ENCODE results near the gene OR2A7.
"Not testable (repeated sequence)": the region's sequence is repeated elsewhere in the genome, so short reads cannot be mapped to it uniquely, and the experiment has no call there.

DNA sequence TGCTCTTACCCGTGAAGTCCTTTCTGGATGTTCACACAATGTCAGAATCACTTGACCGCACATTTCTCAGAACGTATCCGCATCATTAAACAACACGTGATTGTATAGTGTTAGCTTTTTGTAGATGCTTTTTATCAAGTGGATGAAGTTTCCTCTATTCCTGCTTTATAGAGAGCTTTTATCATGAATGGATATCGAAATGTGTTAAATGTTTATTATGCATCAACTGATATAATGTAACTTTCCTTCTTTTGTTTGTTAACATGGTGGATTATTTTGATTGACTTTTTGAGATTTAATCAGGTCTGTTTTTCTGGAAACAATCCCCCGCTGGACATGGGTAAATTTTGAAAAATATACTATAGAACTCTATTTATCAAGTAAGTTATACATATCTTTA lies at the start of gene OR2A7:
- TF ChIP-seq CTCF, POLR2AphosphoS5 (IDR thresholded peaks at IDR 0.05): not testable (repeated sequence)

Measured in upper lobe of left lung (tissue), 4 donors.